PC-9 (cell line): ENCODE measurements around the gene P3H3. TPM values are rescaled to one million over a fixed set of nuclear protein-coding genes. Genes with fewer than 3 reads are reported as not detected.

Source experiments
- BruUV-seq: library from RNA; stranded (reverse); fragments of 400-500 nt; replicated peaks from 2 replicates; lab custom pipeline; 2021; lab: Mats Ljungman, UMichigan
- CTCF ChIA-PET: fragments of 300-600 bp; sonication (Branson Sonifier 250); formaldehyde crosslinking; loops from one replicate; lab custom pipeline; 2022; ENCODE audit warnings: antibody characterized with exemption; lab: Charles Lee
- POLR2A ChIA-PET: fragments of 300-600 bp; sonication (Branson Sonifier 250); formaldehyde crosslinking; loops from one replicate; lab custom pipeline; 2022; ENCODE audit warnings: antibody characterized with exemption; ENCODE audit not compliant: unreplicated experiment; lab: Charles Lee
- DNase-seq, 2 experiments: peaks; one replicate each; pipeline versions ENCODE4 v3.0.0 to v3.0.0-alpha.2; 2015 to 2022; ENCODE audit warnings: mixed read lengths in 1 of 2
- H2AFZ ChIP-seq: fragments of 200-600 bp; sonication (generic); 2 replicates; pipeline ENCODE4 v1.8.1; 2017; ENCODE audit warnings: antibody characterized with exemption
- H3F3A ChIP-seq: fragments of 200-600 bp; sonication (generic); 2 replicates; pipeline ENCODE4 v1.8.1; 2017; ENCODE audit warnings: antibody characterized with exemption, mild to moderate bottlenecking, low read depth; ENCODE audit not compliant: insufficient read depth
- H3K27ac ChIP-seq: fragments of 200-600 bp; sonication (generic); 2 replicates; pipeline ENCODE4 v1.6.1; 2016; ENCODE audit warnings: mixed run types
- H3K27me3 ChIP-seq: fragments of 200-600 bp; sonication (generic); 2 replicates; pipeline ENCODE4 v1.6.1; 2016; ENCODE audit warnings: low read depth, mixed run types; ENCODE audit not compliant: insufficient read depth
- H3K36me3 ChIP-seq: fragments of 200-600 bp; sonication (generic); 2 replicates; pipeline ENCODE4 v1.6.1; 2016; ENCODE audit warnings: low read depth, mixed run types
- H3K4me1 ChIP-seq: fragments of 200-600 bp; sonication (generic); replicated peaks from 2 replicates; pipeline ENCODE4 v1.6.1; 2016; ENCODE audit warnings: mixed run types; ENCODE audit not compliant: insufficient read depth
- H3K4me2 ChIP-seq: fragments of 200-600 bp; sonication (generic); 2 replicates; pipeline ENCODE4 v1.6.1; 2017; ENCODE audit warnings: mixed run types
- H3K4me3 ChIP-seq: fragments of 200-600 bp; sonication (generic); 2 replicates; pipeline ENCODE4 v1.6.1; 2016; ENCODE audit warnings: mixed run types
- H3K79me2 ChIP-seq: fragments of 200-600 bp; sonication (generic); 2 replicates; pipeline ENCODE4 v1.6.1; 2017; ENCODE audit warnings: low read depth, mixed run types
- H3K9me2 ChIP-seq: fragments of 200-600 bp; sonication (generic); 2 replicates; pipeline ENCODE4 v1.8.1; 2017; ENCODE audit warnings: mild to moderate bottlenecking; ENCODE audit not compliant: insufficient read depth
- H3K9me3 ChIP-seq: fragments of 200-600 bp; sonication (generic); 2 replicates; pipeline ENCODE4 v1.8.1; 2016; ENCODE audit warnings: low read depth; ENCODE audit not compliant: insufficient read depth
- H4K20me1 ChIP-seq: fragments of 200-600 bp; sonication (generic); 2 replicates; pipeline ENCODE4 v1.8.1; 2017; ENCODE audit not compliant: insufficient read depth
- EZH2 ChIP-seq: fragments of 200-600 bp; sonication (generic); IDR thresholded peaks from 2 replicates; pipeline ENCODE4 v1.8.0; 2017; ENCODE audit warnings: antibody characterized with exemption, low read depth
- intact Hi-C: fragments of 100-400 bp; cut with micrococcal nuclease; formaldehyde crosslinking; loops from one replicate; pipeline ENCODE4 v1.10.0; 2022; ENCODE audit not compliant: unreplicated experiment
- total RNA-seq: library from RNA; stranded (reverse); gene quantifications from 2 replicates; pipeline ENCODE4 v1.2.3, GENCODE V29; 2021
- TF ChIP-seq, protein P1 (sequence below): fragments of 200-600 bp; sonication (generic); conservative IDR thresholded peaks from 2 replicates; pipeline ENCODE4 v1.6.1; 2017; ENCODE audit warnings: mixed run types, antibody characterized with exemption, mild to moderate bottlenecking, moderate library complexity

The P3H3 gene
- total RNA-seq, 1 experiment from 2014 or later: 0.52 TPM

DNA sequence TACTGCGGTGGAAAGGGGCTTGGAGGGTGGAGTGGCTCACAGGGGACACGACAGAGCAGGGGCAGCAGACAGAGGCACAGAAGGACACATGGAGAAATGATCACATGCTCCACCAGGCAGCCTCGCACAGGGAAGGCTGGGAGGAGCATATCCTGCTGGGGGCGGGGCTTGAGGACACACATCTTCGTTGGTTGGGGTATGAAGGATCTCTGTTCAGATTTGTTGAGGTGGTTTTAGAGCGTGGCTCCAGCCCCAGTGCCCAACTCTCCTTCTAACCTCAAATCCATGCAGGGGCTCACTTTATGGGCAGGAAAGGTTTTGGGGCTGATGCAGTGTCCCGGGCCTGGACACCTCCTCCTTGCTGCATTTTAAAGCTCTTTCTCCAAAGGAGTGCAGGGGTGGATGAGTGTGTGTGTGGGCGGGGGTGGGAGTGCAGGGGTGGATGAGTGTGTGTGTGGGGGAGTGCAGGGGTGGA, 733 bp upstream of the P3H3 start:
- Histone ChIP-seq H3K9me2 (no peaks in the 10 kb centered on the region), H3K4me1 (no peaks in the 10 kb centered on the region), H3K27ac (no peak overlapping the region), H3K79me2 (no peaks in the 10 kb centered on the region), H3K9me3 (no peaks in the 10 kb centered on the region), H3K4me2 (peak overlapping the region; percentile 32; the same call in 1 of the 2 replicates), H3K36me3 (no peaks in the 10 kb centered on the region), H3F3A (no peaks in the 10 kb centered on the region; the same call in 1 of the 2 replicates), H3K27me3 (peaks cover 97% of the 10 kb centered on the region), H2AFZ (no peak overlapping the region), H3K4me3 (no peak overlapping the region), H4K20me1 (no peaks in the 10 kb centered on the region)
- ChIA-PET POLR2A (interaction anchor here (0.7 kb wide), 1 partner anchor 26 kb away, joined by 4 read pairs; no protein-coding TSS in a partner anchor), CTCF (interaction anchor here (0.6 to 0.7 kb wide), 2 partner anchors 13 to 304 kb away, joined by 4 read pairs; no protein-coding TSS in a partner anchor)
- intact Hi-C loops: loop anchor here (5.0 kb wide), 2 partner anchors 140 to 260 kb away; partner anchors contain the start of genes NOP2 and ZNF384
- BruUV-seq: no TSS peak
- peak in 1 of 2 experiments; percentile 61 for DNase-seq
- TF ChIP-seq EZH2: no peak

DNA sequence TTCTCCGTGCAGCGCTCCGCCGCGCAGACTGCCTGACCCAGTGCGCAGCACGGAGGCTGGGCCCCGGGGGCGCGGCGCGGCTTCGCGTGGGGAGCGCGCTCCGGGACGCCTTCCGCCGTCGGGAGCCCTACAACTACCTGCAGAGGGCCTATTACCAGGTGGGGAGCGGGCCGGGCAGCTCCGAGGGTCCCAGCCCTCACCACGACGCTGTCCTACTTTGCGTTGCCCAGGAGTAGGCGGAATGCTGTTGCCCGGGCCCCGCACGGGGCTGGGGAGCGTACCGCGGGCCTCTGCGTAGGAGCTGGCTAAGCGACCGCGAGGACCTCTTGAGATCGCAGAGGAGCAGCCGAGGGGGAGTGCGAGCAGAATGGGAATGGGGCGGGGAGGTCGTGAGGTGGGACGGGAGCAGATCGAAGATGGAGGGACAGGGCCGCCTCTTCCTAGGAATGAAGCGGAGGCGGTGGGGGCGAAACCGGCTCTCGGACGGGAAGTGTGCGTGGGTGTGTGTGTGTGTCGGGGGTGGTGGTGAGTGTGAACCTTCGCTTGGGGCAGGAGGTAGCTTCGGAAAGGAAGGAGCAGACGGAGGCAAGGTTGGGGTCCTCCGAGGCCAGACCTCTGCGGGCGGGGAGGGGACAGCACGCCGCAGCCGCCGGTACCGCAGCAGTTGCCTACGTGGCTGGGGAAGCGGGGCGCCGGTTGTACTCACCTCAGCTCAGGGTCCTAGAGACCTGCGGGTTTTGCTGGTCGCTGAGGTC, 751 bp downstream of the P3H3 start:
- Histone ChIP-seq H3K9me2 (no peaks in the 10 kb centered on the region), H2AFZ (no peak overlapping the region; the same call in 1 of the 2 replicates), H4K20me1 (no peaks in the 10 kb centered on the region), H3K27ac (no peak overlapping the region), H3K4me1 (no peaks in the 10 kb centered on the region), H3K36me3 (no peaks in the 10 kb centered on the region), H3F3A (no peaks in the 10 kb centered on the region; the same call in 1 of the 2 replicates), H3K27me3 (peaks cover 88% of the 10 kb centered on the region), H3K4me3 (peak overlapping the region; percentile 13; the same call in 1 of the 2 replicates), H3K9me3 (no peaks in the 10 kb centered on the region), H3K4me2 (peak overlapping the region; percentile 61), H3K79me2 (no peaks in the 10 kb centered on the region)
- intact Hi-C loops: loop anchor here (5.0 kb wide), 2 partner anchors 142 to 262 kb away; partner anchors contain the start of genes NOP2 and ZNF384
- POLR2A ChIA-PET: interaction anchor here (0.7 kb wide), 1 partner anchor 44 kb away, joined by 4 read pairs; no protein-coding TSS in a partner anchor
- no TSS peak for BruUV-seq
- TF ChIP-seq, protein P1, sequence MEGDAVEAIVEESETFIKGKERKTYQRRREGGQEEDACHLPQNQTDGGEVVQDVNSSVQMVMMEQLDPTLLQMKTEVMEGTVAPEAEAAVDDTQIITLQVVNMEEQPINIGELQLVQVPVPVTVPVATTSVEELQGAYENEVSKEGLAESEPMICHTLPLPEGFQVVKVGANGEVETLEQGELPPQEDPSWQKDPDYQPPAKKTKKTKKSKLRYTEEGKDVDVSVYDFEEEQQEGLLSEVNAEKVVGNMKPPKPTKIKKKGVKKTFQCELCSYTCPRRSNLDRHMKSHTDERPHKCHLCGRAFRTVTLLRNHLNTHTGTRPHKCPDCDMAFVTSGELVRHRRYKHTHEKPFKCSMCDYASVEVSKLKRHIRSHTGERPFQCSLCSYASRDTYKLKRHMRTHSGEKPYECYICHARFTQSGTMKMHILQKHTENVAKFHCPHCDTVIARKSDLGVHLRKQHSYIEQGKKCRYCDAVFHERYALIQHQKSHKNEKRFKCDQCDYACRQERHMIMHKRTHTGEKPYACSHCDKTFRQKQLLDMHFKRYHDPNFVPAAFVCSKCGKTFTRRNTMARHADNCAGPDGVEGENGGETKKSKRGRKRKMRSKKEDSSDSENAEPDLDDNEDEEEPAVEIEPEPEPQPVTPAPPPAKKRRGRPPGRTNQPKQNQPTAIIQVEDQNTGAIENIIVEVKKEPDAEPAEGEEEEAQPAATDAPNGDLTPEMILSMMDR: no peak
- TF ChIP-seq EZH2: peak; percentile 99
- CTCF ChIA-PET: interaction anchor here (1.3 kb wide), 1 partner anchor 75 kb away, joined by 5 read pairs; no protein-coding TSS in a partner anchor
- DNase-seq: no peak

GRCh38 chr12:6829536-6830220, 1.5 kb downstream of the P3H3 start:
- H3K9me2 ChIP-seq: no peaks in the 10 kb centered on the region
- no TSS peak for BruUV-seq
- intact Hi-C loops: loop anchor here (5.0 kb wide), 2 partner anchors 142 to 262 kb away; partner anchors contain the start of genes NOP2 and ZNF384
- peak overlapping the region; percentile 61; the same call in 1 of the 2 replicates for H3K4me2 ChIP-seq
- H4K20me1 ChIP-seq: no peaks in the 10 kb centered on the region
- H3K79me2 ChIP-seq: no peaks in the 10 kb centered on the region
- DNase-seq: no peak
- no peak overlapping the region for H2AFZ ChIP-seq
- H3K4me3 ChIP-seq: no peak overlapping the region
- H3K27me3 ChIP-seq: peaks cover 80% of the 10 kb centered on the region
- H3K27ac ChIP-seq: no peak overlapping the region
- H3K4me1 ChIP-seq: no peaks in the 10 kb centered on the region
- H3K9me3 ChIP-seq: no peaks in the 10 kb centered on the region
- no peaks in the 10 kb centered on the region; the same call in 1 of the 2 replicates for H3F3A ChIP-seq
- CTCF ChIA-PET: interaction anchor here (1.3 kb wide), 1 partner anchor 76 kb away, joined by 5 read pairs; no protein-coding TSS in a partner anchor
- TF ChIP-seq EZH2: no peak; the same call in 1 of the 2 replicates
- TF ChIP-seq, protein P1: no peak
- H3K36me3 ChIP-seq: no peaks in the 10 kb centered on the region
- POLR2A ChIA-PET: interaction anchor here (0.7 kb wide), 1 partner anchor 44 kb away, joined by 4 read pairs; no protein-coding TSS in a partner anchor
